Parathyroid adenoma (tissue), 2 donors: ENCODE results near the gene GDF10.

Experiments used
- H2AFZ ChIP-seq: fragments of 300-600 bp; sonication (generic); one replicate; pipeline ENCODE4 v1.7.0; 2017; ENCODE audit warnings: antibody characterized with exemption, mild to moderate bottlenecking
- H3K27ac ChIP-seq: fragments of 300-600 bp; sonication (generic); one replicate; pipeline ENCODE4 v1.7.0; 2017
- H3K27me3 ChIP-seq: fragments of 300-600 bp; sonication (generic); one replicate; pipeline ENCODE4 v1.7.0; 2017; ENCODE audit warnings: low read length; ENCODE audit not compliant: control insufficient read depth, insufficient read depth
- H3K36me3 ChIP-seq: fragments of 300-600 bp; sonication (generic); one replicate; pipeline ENCODE4 v1.7.0; 2017; ENCODE audit warnings: low read length; ENCODE audit not compliant: control insufficient read depth, insufficient read depth
- H3K4me1 ChIP-seq: fragments of 300-600 bp; sonication (generic); one replicate; pipeline ENCODE4 v1.7.0; 2017; ENCODE audit warnings: control low read depth
- H3K4me2 ChIP-seq: fragments of 300-600 bp; sonication (generic); one replicate; pipeline ENCODE4 v1.7.0; 2017; ENCODE audit warnings: low read length
- H3K4me3 ChIP-seq: fragments of 300-600 bp; sonication (generic); one replicate; pipeline ENCODE4 v1.7.0; 2017; ENCODE audit warnings: low read depth, low read length
- H3K79me2 ChIP-seq: fragments of 300-600 bp; sonication (generic); one replicate; pipeline ENCODE4 v1.7.0; 2017; ENCODE audit warnings: control low read depth
- H3K9ac ChIP-seq: fragments of 300-600 bp; sonication (generic); one replicate; pipeline ENCODE4 v1.7.0; 2017; ENCODE audit warnings: mild to moderate bottlenecking
- H3K9me3 ChIP-seq: fragments of 300-600 bp; sonication (generic); one replicate; pipeline ENCODE4 v1.7.0; 2017; ENCODE audit warnings: low read length; ENCODE audit not compliant: control insufficient read depth
- CTCF ChIP-seq: fragments of 300-600 bp; sonication (generic); IDR thresholded peaks from one replicate; pipeline ENCODE4 v1.7.0; 2017; ENCODE audit warnings: antibody characterized with exemption, mild to moderate bottlenecking
- donor health status: primary hyperparathyroidism.

Gene GDF10

GRCh38 chr10:47283101-47283630 lies 16.8 kb upstream of the GDF10 start:
- Histone ChIP-seq H3K36me3 (no peaks in the 10 kb centered on the region), H3K79me2 (no peaks in the 10 kb centered on the region), H3K4me3 (no peak overlapping the region), H3K4me1 (no peaks in the 10 kb centered on the region), H3K9ac (no peak overlapping the region), H3K27ac (no peak overlapping the region), H3K9me3 (no peaks in the 10 kb centered on the region), H2AFZ (no peak overlapping the region), H3K4me2 (no peak overlapping the region), H3K27me3 (no peaks in the 10 kb centered on the region)
- TF ChIP-seq CTCF = no peak

- Histone ChIP-seq H3K4me1 (no peaks in the 10 kb centered on the region), H3K9me3 (no peaks in the 10 kb centered on the region), H3K27me3 (no peaks in the 10 kb centered on the region), H3K79me2 (no peaks in the 10 kb centered on the region), H2AFZ (no peak overlapping the region), H3K4me2 (no peak overlapping the region), H3K4me3 (no peak overlapping the region), H3K9ac (no peak overlapping the region), H3K27ac (no peak overlapping the region), H3K36me3 (no peaks in the 10 kb centered on the region)
- no peak for TF ChIP-seq CTCF
Measured at GRCh38 chr10:47283848-47284247, 16.1 kb upstream of the GDF10 start.

- no peaks in the 10 kb centered on the region for H3K9me3 ChIP-seq
- no peaks in the 10 kb centered on the region for H3K27me3 ChIP-seq
- H3K9ac ChIP-seq = no peak overlapping the region
- H2AFZ ChIP-seq = no peak overlapping the region
- H3K4me2 ChIP-seq = no peak overlapping the region
- no peak for TF ChIP-seq CTCF
- no peaks in the 10 kb centered on the region for H3K36me3 ChIP-seq
- H3K4me3 ChIP-seq = no peak overlapping the region
- H3K4me1 ChIP-seq = no peaks in the 10 kb centered on the region
- H3K27ac ChIP-seq = no peak overlapping the region
- no peaks in the 10 kb centered on the region for H3K79me2 ChIP-seq
Measured at GRCh38 chr10:47285381-47286115, 14.4 kb upstream of the GDF10 start.

- Histone ChIP-seq H3K4me3 (no peak overlapping the region), H3K9me3 (no peaks in the 10 kb centered on the region), H3K36me3 (no peaks in the 10 kb centered on the region), H3K9ac (no peak overlapping the region), H3K27ac (no peak overlapping the region), H3K79me2 (no peaks in the 10 kb centered on the region), H3K4me1 (no peaks in the 10 kb centered on the region), H3K27me3 (no peaks in the 10 kb centered on the region), H2AFZ (no peak overlapping the region), H3K4me2 (no peak overlapping the region)
- no peak for TF ChIP-seq CTCF
Measured at GRCh38 chr10:47286116-47286505, 13.9 kb upstream of the GDF10 start.
